T1000 (cell line): Measurements from ENCODE around the gene PMIS2.
A peak's percentile ranks its signal among the peaks of the same experiment; 100 is the strongest.

Experiments
- DNase-seq: peaks from one replicate; lab custom pipeline; 2025; ENCODE audit warnings: mixed read lengths; lab: John Stamatoyannopoulos, UW

Gene PMIS2

GRCh38 chr19:35585848-35586247 lies at the start of gene PMIS2:
PMIS2 (plus strand) TSS chr19:35586173; CDS start chr19:35586260, 87 bp downstream.
- no peak for DNase-seq

DNA sequence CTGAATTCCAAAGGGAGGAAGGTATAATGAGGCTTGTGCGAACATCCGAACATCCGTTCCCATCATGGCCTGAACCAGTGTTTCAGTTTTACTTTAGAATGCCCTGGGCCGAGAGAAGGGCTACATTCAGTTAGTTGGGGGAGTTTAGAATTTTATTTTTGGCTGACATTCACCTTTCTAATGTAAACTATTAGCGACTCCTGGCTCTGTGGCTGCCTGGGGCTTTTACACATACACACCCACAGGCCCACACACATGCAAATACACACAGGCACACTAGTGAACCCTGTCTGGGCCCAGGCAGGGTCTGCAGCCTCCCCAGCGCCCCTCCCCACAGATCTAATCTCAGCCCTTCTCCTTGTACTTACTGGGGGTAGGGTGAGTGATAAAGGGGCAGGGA lies 46.7 kb upstream of the PMIS2 start:
- DNase-seq = no peak

DNA sequence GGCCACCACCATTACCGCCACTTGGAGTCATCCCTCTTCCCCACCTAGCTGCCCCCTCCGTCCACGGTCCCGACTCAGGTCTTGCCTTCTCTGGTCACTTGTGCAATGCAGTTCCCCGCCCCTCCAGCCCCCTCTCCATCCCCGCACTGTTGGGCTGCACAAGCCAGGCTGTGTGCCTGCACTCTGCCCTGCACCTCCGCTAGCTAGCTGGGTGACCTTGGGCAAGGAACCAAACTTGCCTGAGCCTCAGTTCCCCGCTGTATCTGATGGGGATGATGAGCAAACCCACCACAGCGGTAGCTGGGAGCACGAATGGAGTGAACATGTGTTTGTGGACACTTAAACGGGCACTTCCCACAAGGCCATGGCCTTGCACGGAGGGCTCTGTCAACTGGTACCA lies 46.1 kb upstream of the PMIS2 start:
- DNase-seq = no peak

DNA sequence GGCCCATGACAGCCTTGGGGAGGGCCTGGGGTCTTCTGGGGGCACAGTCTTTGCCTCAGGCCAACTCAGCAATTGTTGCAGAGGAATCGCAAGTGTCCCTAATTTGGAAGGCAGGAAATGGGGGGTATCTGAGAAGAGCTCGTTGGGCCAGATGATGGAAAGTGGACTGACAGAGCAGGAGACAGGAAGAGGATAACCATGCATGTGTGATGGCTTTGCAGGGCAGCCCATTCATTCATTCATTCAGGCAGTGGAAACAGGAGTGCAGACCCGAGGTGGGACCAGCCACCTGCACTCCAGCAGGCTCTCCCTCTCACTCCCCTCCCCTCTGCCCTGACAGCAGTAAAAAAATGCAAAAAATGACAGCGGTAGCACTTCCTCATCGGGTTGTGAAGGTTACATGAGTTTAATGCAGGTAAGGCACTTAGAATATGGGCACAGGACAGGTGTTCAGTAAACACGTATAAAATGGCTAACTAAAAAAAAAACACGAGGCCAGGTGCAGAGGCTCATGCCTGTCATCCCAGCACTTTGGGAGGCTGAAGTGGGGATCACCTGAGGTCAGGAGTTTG lies 45.5 kb upstream of the PMIS2 start:
- DNase-seq = no peak

GRCh38 chr19:35542209-35542608 lies 43.8 kb upstream of the PMIS2 start:
- DNase-seq = no peak

DNA sequence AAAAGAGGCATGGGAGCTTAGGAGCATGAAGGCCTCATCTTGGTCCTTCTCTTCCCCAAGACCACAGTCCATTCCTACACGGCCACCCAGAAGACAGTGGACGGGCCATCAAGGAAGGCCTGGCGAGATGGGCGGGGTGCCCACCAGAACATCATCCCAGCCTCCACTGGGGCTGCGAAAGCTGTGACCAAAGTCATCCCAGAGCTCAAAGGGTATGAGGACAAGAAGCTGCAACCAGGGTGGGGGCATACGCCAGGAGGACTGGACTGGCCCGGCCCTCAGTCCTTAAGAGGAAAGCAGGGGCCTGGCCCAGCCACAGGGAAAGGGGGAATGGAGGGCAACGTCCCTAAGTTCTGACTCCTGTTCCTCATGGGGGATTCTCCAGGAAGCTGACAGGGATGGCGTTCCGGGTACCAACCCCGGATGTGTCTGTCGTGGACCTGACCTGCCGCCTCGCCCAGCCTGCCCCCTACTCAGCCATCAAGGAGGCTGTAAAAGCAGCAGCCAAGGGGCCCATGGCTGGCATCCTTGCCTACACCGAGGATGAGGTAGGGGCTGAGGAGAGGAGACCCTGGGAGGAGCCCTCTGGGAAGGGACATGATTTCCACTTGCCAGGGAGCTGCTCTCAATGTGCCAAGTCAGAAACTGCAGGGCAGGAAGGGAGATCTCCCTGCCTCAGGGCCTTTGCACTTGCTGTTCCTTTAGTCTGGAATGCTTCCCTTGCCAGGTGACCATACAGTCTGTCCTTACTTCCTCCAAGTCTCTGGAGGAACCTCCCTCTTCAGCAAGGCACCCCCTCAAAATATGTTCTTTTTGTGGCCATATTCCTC lies 42.5 kb upstream of the PMIS2 start:
- no peak for DNase-seq

- no peak for DNase-seq
These were observed 41.7 kb upstream of the PMIS2 start for GRCh38 chr19:35544110-35544802.

GRCh38 chr19:35545001-35545854 lies 40.7 kb upstream of the PMIS2 start, which contains the start of gene TMEM147:
TMEM147 (plus strand) TSS chr19:35545626; CDS start chr19:35545740, 114 bp downstream.
- DNase-seq = peak; percentile 73

DNA sequence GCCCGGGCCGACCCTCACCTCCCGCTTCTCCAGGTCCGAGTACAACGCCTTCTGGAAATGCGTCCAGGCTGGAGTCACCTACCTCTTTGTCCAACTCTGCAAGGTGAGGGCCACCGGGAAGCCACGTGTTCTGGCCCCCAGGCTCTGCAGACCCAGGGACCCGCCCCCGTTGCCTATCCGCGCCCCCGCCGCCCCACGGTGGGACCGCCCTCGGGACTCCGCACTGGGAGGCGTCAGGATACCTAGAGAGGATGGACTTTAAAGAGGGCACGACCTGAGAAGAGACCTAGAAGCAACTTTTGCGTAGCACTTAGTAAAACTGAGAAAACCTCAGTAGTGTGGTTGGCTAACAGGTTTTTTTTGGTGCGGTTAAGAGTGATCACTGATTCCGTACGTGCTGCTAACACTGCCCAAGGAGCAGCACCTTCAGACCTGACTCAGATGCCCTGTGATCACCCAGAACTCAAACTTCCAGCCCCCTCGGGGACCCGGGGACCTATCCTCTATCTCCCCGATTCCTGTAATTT lies 40.1 kb upstream of the PMIS2 start:
- DNase-seq = no peak

GRCh38 chr19:35546532-35546931 lies 39.4 kb upstream of the PMIS2 start:
- no peak for DNase-seq

DNA sequence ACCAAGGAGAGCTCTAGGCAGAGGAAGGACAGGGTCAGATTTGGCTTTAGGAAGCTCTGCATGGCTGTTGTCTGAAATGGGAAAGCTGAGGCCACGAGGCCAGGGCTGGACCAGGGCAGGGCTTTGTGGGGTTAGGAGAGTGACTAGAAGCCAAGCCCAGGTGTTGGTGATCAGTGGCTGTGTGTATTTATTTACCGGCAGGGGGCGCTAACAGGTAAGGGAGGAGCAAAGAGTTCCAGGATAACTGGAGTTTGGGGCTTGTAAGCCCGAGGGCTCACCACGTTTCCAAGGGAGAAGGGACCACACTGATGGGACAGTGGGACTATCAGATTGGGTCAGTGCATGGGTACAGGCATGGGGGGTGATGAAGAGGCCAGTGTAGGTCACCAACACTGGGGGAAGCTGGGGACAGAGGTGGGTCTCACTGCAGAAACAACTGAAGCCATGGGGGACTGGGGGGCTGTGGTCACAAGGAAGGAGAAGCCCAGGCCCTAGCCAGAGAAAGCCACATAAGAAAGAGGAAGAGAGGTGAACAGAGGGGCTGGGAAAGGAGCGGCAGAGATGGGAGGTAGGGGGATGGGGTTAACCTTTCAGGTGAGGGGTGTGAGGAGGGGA lies 36.7 kb upstream of the PMIS2 start:
- DNase-seq = no peak

- no peak for DNase-seq
These were observed 36.0 kb upstream of the PMIS2 start for GRCh38 chr19:35549879-35550523.

DNA sequence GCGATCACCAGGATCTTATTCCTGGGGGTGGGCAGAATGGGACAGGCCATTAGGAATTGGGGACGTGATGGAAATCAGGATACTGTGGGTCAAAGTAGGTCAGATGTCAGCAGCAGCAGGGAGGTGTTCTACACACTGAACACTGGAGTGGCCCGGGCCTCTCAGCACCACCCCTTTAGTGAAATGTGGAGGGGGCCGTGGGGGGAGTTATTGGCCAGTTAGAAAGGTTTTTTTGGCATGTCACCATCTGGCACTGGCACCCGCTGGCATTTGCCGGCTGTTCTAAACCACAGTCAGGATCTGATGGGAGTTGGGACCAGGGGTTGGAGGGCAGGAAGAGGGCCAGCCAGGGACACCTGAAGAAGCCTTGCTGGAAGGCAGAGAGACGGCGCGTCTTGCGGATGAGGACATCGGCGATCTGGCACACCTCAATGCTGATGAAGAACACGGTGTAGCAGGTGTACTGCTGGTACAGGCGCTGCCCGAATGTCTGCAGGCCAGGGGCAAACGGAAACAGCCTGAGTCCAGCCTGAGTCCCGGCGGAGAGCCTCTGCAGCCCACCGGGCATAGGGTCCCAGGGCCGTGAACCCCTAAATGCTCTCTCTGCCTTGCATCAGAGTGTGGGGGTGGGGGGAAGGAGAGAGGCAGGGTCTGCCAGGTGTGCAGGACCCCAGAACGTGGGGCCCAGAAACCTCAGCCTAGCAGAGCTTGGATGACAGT lies 34.7 kb upstream of the PMIS2 start:
- no peak for DNase-seq

DNA sequence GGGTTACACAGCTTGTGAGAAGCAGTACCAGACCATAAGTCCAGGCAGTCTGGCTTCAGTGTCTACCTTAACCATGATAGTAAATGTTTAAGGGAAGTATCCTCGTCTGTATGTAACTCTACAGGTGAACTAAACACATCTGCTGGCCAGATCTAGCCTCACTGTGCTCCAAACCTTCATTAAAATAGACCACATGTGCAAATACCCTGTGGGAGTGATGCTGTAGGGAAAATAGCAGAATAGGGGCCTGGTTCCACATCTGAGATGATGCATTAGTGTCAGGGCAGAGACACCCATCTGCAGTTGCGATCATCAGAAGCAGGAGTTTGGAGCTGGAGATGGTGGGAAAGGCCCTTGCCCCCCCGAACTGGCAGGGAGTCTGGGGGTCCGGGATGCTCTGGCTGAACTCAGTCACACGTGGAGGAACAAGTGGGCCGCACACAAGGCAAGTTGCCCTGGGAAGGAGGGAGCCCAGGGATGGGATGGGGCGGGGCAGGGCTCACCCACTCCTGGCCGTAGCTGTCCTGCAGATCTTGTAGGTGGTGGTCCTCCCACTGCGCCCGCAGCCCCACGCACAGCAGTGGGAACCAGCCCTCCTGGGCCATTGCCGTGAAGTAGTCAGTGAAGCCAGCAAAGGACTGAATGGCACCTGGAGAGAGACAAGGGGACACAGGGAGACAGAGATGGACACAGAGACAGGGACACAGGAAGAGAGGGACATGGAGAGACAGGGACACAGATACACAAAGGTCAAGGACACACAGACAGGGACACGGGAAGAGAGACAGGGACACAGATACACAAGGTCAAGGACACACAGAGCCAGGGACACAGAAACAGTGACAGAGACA lies 33.2 kb upstream of the PMIS2 start:
- no peak for DNase-seq

DNA sequence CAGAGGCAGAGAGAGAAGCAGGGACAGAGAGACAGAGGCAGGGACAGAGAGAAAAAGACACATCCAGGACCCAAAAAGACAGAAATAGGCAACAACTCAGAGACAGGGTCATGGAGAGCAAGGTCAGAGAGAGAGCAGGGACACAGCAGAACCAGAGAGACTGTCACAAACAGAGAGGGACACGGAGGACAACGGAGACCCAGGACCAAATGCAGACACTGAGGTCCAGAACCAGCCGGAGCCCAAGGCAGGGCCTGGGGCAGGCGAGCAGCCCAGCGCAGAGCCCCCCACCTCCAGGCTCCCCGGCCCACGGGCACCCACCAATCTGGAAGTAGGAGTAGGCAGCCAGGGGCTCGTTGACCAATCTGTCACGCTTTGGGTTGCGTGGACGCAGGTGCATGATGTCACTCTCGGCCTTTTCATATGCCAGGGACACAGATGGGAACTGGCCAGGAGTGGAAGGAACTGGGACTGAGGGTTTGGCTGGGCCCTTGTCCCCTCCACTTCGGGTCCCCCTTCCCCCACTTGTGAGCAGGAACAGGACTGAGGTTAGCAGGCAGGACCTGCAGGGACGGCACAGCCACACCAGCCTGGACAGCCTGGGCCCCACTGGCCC lies 32.5 kb upstream of the PMIS2 start:
- DNase-seq = no peak

DNA sequence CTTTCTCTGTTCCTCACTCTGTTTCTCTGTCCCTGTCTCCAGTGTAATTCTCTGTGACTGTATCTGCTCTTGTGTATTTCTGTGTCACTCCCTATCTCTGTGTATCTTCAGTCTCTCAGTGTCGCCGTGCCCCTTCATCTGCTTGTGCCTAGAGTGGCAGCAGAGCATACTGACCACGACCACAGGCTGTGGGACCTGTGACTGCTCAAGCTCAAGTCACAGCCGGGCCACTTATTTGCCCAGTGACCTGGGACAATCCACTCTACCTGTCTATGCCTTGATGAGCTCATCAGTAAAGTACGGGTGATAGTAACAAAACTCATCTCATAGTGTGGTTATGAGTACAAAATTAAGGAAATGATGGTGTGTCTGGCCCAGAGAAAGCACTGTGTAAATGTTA lies 31.9 kb upstream of the PMIS2 start:
- DNase-seq = no peak

DNA sequence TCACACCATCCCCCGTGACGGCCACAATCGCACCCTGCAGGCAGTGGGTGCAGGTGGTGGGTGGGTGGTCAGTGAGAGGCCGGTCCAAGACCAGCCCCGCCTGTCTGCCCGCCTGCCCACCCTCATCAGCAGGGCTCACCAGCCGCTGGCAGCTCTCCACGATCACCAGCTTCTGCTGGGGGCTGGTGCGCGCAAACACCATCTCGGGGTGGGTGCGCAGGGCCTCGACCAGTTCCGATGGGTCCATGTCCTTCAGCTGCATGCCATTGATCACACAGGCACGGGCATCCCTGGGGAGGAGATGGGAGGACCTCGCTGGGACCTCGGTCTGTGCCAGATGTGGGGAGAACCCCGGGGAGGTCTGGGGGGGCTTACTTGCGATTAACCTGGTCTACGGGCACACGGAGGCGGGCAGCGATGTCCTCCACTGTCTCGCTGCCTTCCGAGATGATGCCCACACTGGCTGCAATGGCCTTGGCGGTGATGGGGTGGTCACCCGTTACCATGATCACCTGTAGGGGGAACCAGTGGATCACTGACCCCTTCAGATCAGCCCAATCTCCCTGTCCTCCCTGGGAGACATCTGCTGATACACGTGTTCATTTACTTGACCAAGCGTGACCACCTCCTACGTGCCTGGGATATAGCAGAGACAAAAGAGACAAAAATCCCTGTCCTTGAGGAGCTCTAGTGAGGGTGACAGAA lies 30.5 kb upstream of the PMIS2 start:
- peak; percentile 11 for DNase-seq

DNA sequence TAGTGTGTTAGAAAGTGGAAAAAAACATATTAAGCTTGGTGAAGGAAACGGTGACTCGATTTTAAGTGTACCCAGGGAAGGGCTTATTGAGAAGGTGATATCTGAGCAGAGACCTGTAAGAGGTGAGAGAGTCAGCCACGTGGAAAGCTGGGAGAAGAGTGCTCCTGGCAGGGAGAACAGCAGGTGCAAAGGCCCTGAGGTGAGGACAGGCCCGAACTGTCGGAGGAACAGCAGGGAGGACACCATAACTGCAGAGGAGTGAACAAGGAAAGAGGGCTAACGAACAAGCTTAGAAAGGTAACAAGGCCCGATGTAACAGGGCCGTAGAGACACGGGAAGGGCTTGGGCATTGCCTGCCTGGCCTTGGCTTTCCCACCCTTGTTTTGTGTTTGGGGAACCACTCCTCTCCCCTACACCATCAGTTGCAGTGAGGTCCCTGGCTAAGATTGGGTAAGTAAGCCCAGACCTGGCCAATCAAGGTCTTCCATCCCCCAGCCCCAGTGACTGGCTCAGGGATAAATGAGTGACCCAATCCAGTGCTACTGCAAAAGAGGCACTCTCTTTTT lies 29.9 kb upstream of the PMIS2 start:
- no peak for DNase-seq
